Measurements from ENCODE around the gene KCNK10. TPM values are rescaled to one million over a fixed set of nuclear protein-coding genes. Genes with fewer than 3 reads are reported as not detected.

Gene KCNK10
- total and polyA plus RNA-seq, 11 donors = 0.07 to 0.31 (median 0.20) TPM; not detected in 7

DNA sequence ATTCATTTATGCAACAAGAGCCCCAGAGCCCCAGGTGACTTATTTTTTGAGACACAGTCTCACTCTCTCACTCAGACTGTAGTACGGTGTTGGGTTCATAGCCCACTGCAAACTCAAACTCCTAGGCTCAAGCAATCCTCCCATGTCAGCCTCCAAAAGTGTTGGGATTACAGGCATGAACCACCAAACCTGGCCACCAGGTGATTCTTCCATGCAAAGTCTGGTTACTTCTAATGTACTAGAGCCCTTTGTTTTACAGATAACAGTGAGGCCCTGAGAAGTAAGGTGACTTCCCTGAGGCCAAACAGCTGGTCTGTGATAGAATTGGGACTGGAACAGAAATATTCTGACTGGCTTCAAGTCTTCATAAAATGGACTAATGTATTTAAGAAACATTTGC lies 10.0 kb upstream of the KCNK10 start:
- Histone ChIP-seq H3K4me3 (no peak overlapping the region), H3K4me1 (no peaks in the 10 kb centered on the region), H3K36me3 (no peaks in the 10 kb centered on the region), H3K27me3 (peaks cover 0 to 31% (median 7%) of the 10 kb centered on the region in 9 donors), H3K27ac (no peak overlapping the region), H3K9me3 (peaks cover 0 to 8% (median 0%) of the 10 kb centered on the region in 12 donors)
- intact Hi-C loops (cut with DNase I) = no loop called here
- 77 to 86% (median 82%) methylated on average over 1 of the region's 1 CpG for WGBS, 4 donors
- DNase-seq (no peak), ATAC-seq (no peak)
- no peak for TF ChIP-seq POLR2A (IDR thresholded peaks at IDR 0.05)
- TF ChIP-seq, protein P1, sequence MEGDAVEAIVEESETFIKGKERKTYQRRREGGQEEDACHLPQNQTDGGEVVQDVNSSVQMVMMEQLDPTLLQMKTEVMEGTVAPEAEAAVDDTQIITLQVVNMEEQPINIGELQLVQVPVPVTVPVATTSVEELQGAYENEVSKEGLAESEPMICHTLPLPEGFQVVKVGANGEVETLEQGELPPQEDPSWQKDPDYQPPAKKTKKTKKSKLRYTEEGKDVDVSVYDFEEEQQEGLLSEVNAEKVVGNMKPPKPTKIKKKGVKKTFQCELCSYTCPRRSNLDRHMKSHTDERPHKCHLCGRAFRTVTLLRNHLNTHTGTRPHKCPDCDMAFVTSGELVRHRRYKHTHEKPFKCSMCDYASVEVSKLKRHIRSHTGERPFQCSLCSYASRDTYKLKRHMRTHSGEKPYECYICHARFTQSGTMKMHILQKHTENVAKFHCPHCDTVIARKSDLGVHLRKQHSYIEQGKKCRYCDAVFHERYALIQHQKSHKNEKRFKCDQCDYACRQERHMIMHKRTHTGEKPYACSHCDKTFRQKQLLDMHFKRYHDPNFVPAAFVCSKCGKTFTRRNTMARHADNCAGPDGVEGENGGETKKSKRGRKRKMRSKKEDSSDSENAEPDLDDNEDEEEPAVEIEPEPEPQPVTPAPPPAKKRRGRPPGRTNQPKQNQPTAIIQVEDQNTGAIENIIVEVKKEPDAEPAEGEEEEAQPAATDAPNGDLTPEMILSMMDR (IDR thresholded peaks at IDR 0.05) = no peak

DNA sequence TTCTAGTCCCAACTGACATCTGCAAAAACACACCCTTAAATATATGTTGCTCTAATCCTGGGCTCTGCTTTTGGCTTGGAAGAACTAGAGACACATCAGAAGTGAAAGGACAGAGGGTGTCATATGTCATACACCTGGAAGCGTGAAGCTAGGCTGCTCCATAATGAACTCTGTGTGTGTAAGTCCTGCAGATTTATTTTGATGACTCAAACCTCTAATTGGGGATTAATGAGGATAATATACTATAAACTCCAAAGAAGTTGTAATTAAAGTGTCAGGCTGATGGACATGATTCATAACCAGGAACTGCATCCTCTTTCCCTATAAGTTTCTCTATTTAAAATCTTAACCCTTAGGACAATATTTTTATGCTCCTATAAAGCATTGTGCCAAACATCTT lies 4.4 kb upstream of the KCNK10 start:
- intact Hi-C loops (cut with DNase I) = no loop called here
- no peak for ATAC-seq
- no peak overlapping the region for H3K27ac ChIP-seq
- peaks cover 22 to 82% (median 56%) of the 10 kb centered on the region in 9 donors for H3K27me3 ChIP-seq
- no peak overlapping the region for H3K4me3 ChIP-seq
- peaks cover 0 to 9% (median 0%) of the 10 kb centered on the region in 12 donors for H3K9me3 ChIP-seq
- no peaks in the 10 kb centered on the region for H3K36me3 ChIP-seq
- H3K4me1 ChIP-seq = peaks cover 0 to 22% (median 3%) of the 10 kb centered on the region in 12 donors
- no peak for DNase-seq
- 53 to 74% (median 62%) methylated on average over 1 of the region's 1 CpG for WGBS, 4 donors
- no peak for TF ChIP-seq POLR2A (IDR thresholded peaks at IDR 0.05)
- TF ChIP-seq, protein P1 (IDR thresholded peaks at IDR 0.05) = no peak

DNA sequence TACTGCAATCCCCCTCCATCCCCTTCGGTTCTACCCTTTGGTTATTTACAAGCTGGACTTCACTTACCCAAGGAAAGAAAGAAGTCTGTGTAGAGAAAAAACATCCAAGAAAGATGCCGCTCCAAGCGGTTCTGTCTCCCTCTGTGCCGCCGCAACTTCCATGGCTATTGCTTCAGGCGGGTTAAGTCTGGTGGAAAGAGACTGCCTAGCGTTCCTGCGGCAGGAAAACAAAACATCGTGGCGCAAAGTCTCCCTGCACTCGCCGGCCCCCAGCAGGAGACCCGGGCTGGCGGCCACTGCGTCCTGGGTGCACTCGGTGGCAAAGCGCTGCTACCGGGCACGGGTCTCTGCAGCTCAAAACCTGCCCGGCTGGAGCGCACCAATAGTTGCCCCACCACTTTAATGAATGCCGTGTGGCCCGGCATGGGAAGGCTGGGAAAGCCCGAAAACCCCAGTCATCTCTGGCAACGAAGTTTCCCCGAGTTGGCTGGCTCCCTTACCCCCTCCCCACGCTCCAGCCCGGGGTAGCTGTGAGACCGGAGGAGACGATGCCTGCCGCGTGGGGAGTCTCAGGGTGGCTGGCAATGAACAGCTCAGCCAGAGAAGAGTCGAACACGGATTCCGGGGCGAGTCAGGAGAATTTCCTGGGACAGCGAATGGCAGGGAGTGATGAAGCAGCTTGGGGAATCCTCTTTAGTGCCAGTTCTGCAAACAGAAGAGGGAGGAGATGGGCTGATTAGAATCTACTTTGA lies 3.5 kb upstream of the KCNK10 start:
- no peaks in the 10 kb centered on the region for H3K36me3 ChIP-seq
- no peak overlapping the region for H3K27ac ChIP-seq
- peaks cover 22 to 91% (median 65%) of the 10 kb centered on the region in 9 donors for H3K27me3 ChIP-seq
- WGBS, 4 donors = 1 to 3% (median 2%) methylated on average over 33 to 37 of the region's 37 CpGs
- peaks cover 0 to 9% (median 0%) of the 10 kb centered on the region in 12 donors for H3K9me3 ChIP-seq
- TF ChIP-seq POLR2A (IDR thresholded peaks at IDR 0.05) = no peak
- TF ChIP-seq, protein P1 (IDR thresholded peaks at IDR 0.05) = no peak
- H3K4me1 ChIP-seq = peaks cover 0 to 25% (median 4%) of the 10 kb centered on the region in 12 donors
- ATAC-seq (no peak), DNase-seq (no peak)
- H3K4me3 ChIP-seq = no peak overlapping the region
- intact Hi-C loops (cut with DNase I) = no loop called here

DNA sequence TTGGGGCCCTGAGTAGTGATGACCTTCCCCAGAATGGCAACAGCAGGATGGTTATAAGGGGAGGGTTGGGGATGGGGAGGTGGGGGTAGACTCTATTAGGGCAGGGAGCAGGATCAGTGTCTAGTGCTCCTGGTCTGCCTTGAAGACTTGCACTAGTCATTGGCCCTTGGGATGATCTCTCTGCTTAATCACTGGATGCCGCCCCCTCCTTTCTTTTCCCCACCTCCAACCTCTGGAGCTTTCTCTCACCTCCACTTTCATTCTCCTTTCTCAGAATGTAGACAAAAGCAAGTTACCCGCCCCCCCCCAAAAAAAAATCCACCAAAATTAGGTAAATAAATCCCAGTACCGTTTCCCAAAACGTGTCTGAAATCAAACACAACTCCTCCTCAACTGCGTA lies 2.8 kb upstream of the KCNK10 start:
- intact Hi-C loops (cut with DNase I) = no loop called here
- peaks cover 0 to 25% (median 4%) of the 10 kb centered on the region in 12 donors for H3K4me1 ChIP-seq
- TF ChIP-seq POLR2A (IDR thresholded peaks at IDR 0.05) = no peak
- TF ChIP-seq, protein P1 (IDR thresholded peaks at IDR 0.05) = no peak
- H3K9me3 ChIP-seq = peaks cover 0 to 9% (median 0%) of the 10 kb centered on the region in 12 donors
- H3K4me3 ChIP-seq = no peak overlapping the region
- ATAC-seq (no peak), DNase-seq (no peak)
- no peaks in the 10 kb centered on the region for H3K36me3 ChIP-seq
- peaks cover 22 to 97% (median 68%) of the 10 kb centered on the region in 9 donors for H3K27me3 ChIP-seq
- no peak overlapping the region for H3K27ac ChIP-seq
- WGBS, 4 donors = 12 to 19% (median 14%) methylated on average over 5 of the region's 5 CpGs
